H1 (cell line): Measurements from ENCODE around the gene ZCCHC17. TPM values are rescaled to one million over a fixed set of nuclear protein-coding genes. Genes with fewer than 3 reads are reported as not detected.

Source experiments
- CTCF ChIA-PET: fragments of 300-600 bp; sonication (Branson Sonifier 250); formaldehyde crosslinking; loops from one replicate; lab custom pipeline; 2021; ENCODE audit not compliant: partially characterized antibody; lab: Charles Lee
- POLR2A ChIA-PET: fragments of 300-600 bp; sonication (Branson Sonifier 250); formaldehyde crosslinking; loops from one replicate; lab custom pipeline; 2021; ENCODE audit warnings: inconsistent platforms; ENCODE audit not compliant: partially characterized antibody; lab: Charles Lee
- DNase-seq, 2 experiments: peaks; one replicate each; pipeline versions ENCODE4 v3.0.0 to v3.0.0-alpha.2; 2010 to 2022; ENCODE audit warnings: low spot score in 2 of 2, low read depth in 1 of 2, mixed read lengths in 1 of 2
- FAIRE-seq: peaks from 2 replicates; lab custom pipeline; 2011; peaks lifted over from hg19 to GRCh38; lab: Jason Lieb, UNC
- H2AFZ ChIP-seq: 2 replicates; pipeline ENCODE4 v1.8.1; 2012; ENCODE audit warnings: low read length, inconsistent platforms
- H2AK5ac ChIP-seq: 2 replicates; pipeline ENCODE4 v1.6.1; 2013; ENCODE audit warnings: low read depth, low read length
- H2BK120ac ChIP-seq: replicated peaks from 2 replicates; pipeline ENCODE3; 2013; ENCODE audit warnings: low read depth, low read length, inconsistent platforms
- H2BK12ac ChIP-seq: 2 replicates; pipeline ENCODE4 v1.6.1; 2013; ENCODE audit warnings: low read depth, low read length
- H2BK15ac ChIP-seq: 2 replicates; pipeline ENCODE4 v1.6.1; 2013; ENCODE audit warnings: low read length
- H2BK20ac ChIP-seq: 2 replicates; pipeline ENCODE4 v1.6.1; 2013; ENCODE audit warnings: low read length
- H2BK5ac ChIP-seq: 2 replicates; pipeline ENCODE4 v1.6.1; 2013; ENCODE audit warnings: low read depth, low read length
- H3K14ac ChIP-seq: 2 replicates; pipeline ENCODE4 v1.6.1; 2013; ENCODE audit warnings: inconsistent platforms; ENCODE audit not compliant: insufficient read length
- H3K18ac ChIP-seq: 2 replicates; pipeline ENCODE4 v1.6.1; 2013; ENCODE audit warnings: low read length; ENCODE audit errors: extremely low read depth
- H3K23ac ChIP-seq: 2 replicates; pipeline ENCODE4 v1.6.1; 2013; ENCODE audit warnings: inconsistent platforms; ENCODE audit not compliant: insufficient read length
- H3K23me2 ChIP-seq: 2 replicates; pipeline ENCODE4 v1.6.1; 2013; ENCODE audit warnings: low read depth, low read length
- H3K27ac ChIP-seq: 2 replicates; pipeline ENCODE4 v1.6.1; 2011; ENCODE audit warnings: low read depth, low read length, inconsistent platforms
- H3K27me3 ChIP-seq, 4 experiments: replicated peaks in 1 of 4; 1 replicate in 1 of 4; 2 replicates in 3 of 4; pipeline versions ENCODE4 v1.6.1 to v1.8.1; 2011 to 2013; ENCODE audit warnings: low read length in 3 of 4, mild to moderate bottlenecking in 3 of 4, inconsistent platforms in 2 of 4, mixed read lengths in 2 of 4, moderate library complexity in 1 of 4; ENCODE audit not compliant: control insufficient read depth in 3 of 4, insufficient read depth in 3 of 4; ENCODE audit errors: extremely low read depth in 1 of 4
- H3K36me3 ChIP-seq, 4 experiments: 2 replicates each; pipeline versions ENCODE4 v1.6.1 to v1.8.1; 2011 to 2013; ENCODE audit warnings: mild to moderate bottlenecking in 4 of 4, low read length in 3 of 4, moderate library complexity in 2 of 4, control low read depth in 1 of 4, inconsistent platforms in 1 of 4; ENCODE audit not compliant: insufficient read depth in 4 of 4, control insufficient read depth in 2 of 4
- H3K4ac ChIP-seq: replicated peaks from 2 replicates; pipeline ENCODE3; 2013; ENCODE audit warnings: low read length, low read depth, mixed read lengths, inconsistent platforms; ENCODE audit not compliant: insufficient read length
- H3K4me1 ChIP-seq, 4 experiments: replicated peaks in 1 of 4; 1 replicate in 1 of 4; 2 replicates in 3 of 4; pipeline versions ENCODE4 v1.6.1 to v1.8.1; 2011 to 2013; ENCODE audit warnings: low read length in 3 of 4, inconsistent platforms in 2 of 4, mixed read lengths in 1 of 4; ENCODE audit not compliant: insufficient read depth in 4 of 4, control insufficient read depth in 3 of 4
- H3K4me2 ChIP-seq, 2 experiments: 2 replicates each; pipeline versions ENCODE4 v1.6.1 to v1.8.1; 2011 to 2013; ENCODE audit warnings: low read depth in 2 of 2, low read length in 2 of 2, control low read depth in 1 of 2, inconsistent platforms in 1 of 2, mild to moderate bottlenecking in 1 of 2; ENCODE audit not compliant: insufficient read depth in 1 of 2
- H3K4me3 ChIP-seq, 4 experiments: fragments of 200-600, 300-600 bp in 1 of 4; sonication (generic), shearing (Covaris generic), sonication (Bioruptor Twin) in 1 of 4; 2 replicates each; pipeline versions ENCODE4 v1.5.1 to v1.8.1; 2011 to 2016; ENCODE audit warnings: low read length in 4 of 4, low read depth in 3 of 4, control low read depth in 2 of 4, inconsistent platforms in 2 of 4, mild to moderate bottlenecking in 2 of 4, mixed read lengths in 1 of 4, moderate library complexity in 1 of 4; ENCODE audit not compliant: insufficient read depth in 2 of 4; ENCODE audit errors: extremely low read depth in 1 of 4
- H3K56ac ChIP-seq: replicated peaks from 2 replicates; pipeline ENCODE3; 2013; ENCODE audit warnings: low read depth, mild to moderate bottlenecking, mixed read lengths, low read length, inconsistent platforms; ENCODE audit not compliant: insufficient read length
- H3K79me1 ChIP-seq: 2 replicates; pipeline ENCODE4 v1.6.1; 2013; ENCODE audit warnings: low read depth, low read length, control low read depth
- H3K79me2 ChIP-seq, 2 experiments: 2 replicates each; pipeline versions ENCODE4 v1.6.1 to v1.8.1; 2012 to 2013; ENCODE audit warnings: low read length in 2 of 2, mild to moderate bottlenecking in 2 of 2, inconsistent platforms in 1 of 2; ENCODE audit not compliant: insufficient read depth in 2 of 2, control insufficient read depth in 1 of 2
- H3K9ac ChIP-seq, 4 experiments: replicated peaks in 1 of 4; 1 replicate in 1 of 4; 2 replicates in 3 of 4; pipeline versions ENCODE4 v1.6.1 to v1.8.1; 2011 to 2013; ENCODE audit warnings: low read depth in 3 of 4, low read length in 3 of 4, control low read depth in 2 of 4, mild to moderate bottlenecking in 2 of 4, moderate library complexity in 2 of 4, inconsistent platforms in 1 of 4; ENCODE audit errors: extremely low read depth in 1 of 4
- H3K9me3 ChIP-seq, 2 experiments: 2 replicates each; pipeline versions ENCODE4 v1.6.1 to v1.8.1; 2012 to 2013; ENCODE audit warnings: mild to moderate bottlenecking in 2 of 2, moderate library complexity in 2 of 2, control low read depth in 1 of 2, inconsistent platforms in 1 of 2, low read depth in 1 of 2, low read length in 1 of 2, mixed read lengths in 1 of 2; ENCODE audit not compliant: insufficient read depth in 2 of 2
- H4K20me1 ChIP-seq, 2 experiments: replicated peaks in 1 of 2; 2 replicates each; pipeline versions ENCODE3 to v1.8.1; 2011 to 2013; ENCODE audit warnings: inconsistent platforms in 2 of 2, low read length in 2 of 2, mild to moderate bottlenecking in 1 of 2; ENCODE audit not compliant: insufficient read depth in 2 of 2, control insufficient read depth in 1 of 2
- H4K5ac ChIP-seq: 2 replicates; pipeline ENCODE4 v1.6.1; 2013; ENCODE audit warnings: low read length, low read depth, mixed read lengths, inconsistent platforms; ENCODE audit not compliant: insufficient read length
- H4K8ac ChIP-seq: 2 replicates; pipeline ENCODE4 v1.8.0; 2013; ENCODE audit warnings: mild to moderate bottlenecking, moderate library complexity, low read length, inconsistent platforms; ENCODE audit not compliant: insufficient read depth; ENCODE audit errors: extremely low read depth
- H4K91ac ChIP-seq: replicated peaks from 2 replicates; pipeline ENCODE3; 2013; ENCODE audit warnings: low read length, mixed read lengths, inconsistent platforms; ENCODE audit not compliant: insufficient read length
- ASH2L ChIP-seq: fragments of 200-600, 300-600 bp; sonication (generic); IDR thresholded peaks from one replicate; pipeline ENCODE4 v1.7.1; 2017; ENCODE audit warnings: low read length
- E2F6 ChIP-seq: IDR thresholded peaks from 2 replicates; pipeline ENCODE4 v1.6.1; 2012; ENCODE audit warnings: inconsistent platforms
- KDM4A ChIP-seq: IDR thresholded peaks from one replicate; pipeline ENCODE4 v1.7.1; 2012; ENCODE audit warnings: low read depth, mild to moderate bottlenecking, moderate library complexity, low read length, inconsistent platforms; ENCODE audit not compliant: severe bottlenecking
- NRF1 ChIP-seq: IDR thresholded peaks from 2 replicates; pipeline ENCODE4 v1.6.1; 2011; ENCODE audit warnings: mild to moderate bottlenecking, low read depth, low read length, improper control_type of control experiment
- POLR2A ChIP-seq, 2 experiments: IDR thresholded peaks; 1 replicate in 1 of 2; 2 replicates in 1 of 2; pipeline ENCODE4 v1.6.1; 2011; ENCODE audit warnings: low read depth in 2 of 2, low read length in 2 of 2, mild to moderate bottlenecking in 2 of 2; ENCODE audit errors: control extremely low read depth in 1 of 2
- RAD21 ChIP-seq, 2 experiments: IDR thresholded peaks in 1 of 2; conservative IDR thresholded peaks in 1 of 2; 2 replicates each; pipeline ENCODE4 v1.6.1; 2011; ENCODE audit warnings: low read depth in 2 of 2, low read length in 2 of 2, improper control_type of control experiment in 1 of 2, inconsistent platforms in 1 of 2, mild to moderate bottlenecking in 1 of 2, moderate library complexity in 1 of 2
- polyA plus RNA-seq, 7 experiments: library from polyadenylated mRNA; depleted of rRNA in 3 of 7; stranded (reverse) in 5 of 7; unstranded in 2 of 7; fragments of >200 nt in 5 of 7; fragments of 200-250 nt in 2 of 7; gene quantifications; 1 replicate in 5 of 7; 2 replicates in 1 of 7; 4 replicates in 1 of 7; pipeline versions ENCODE4 v1.2.1 to v1.2.3, GENCODE V29; 2011 to 2013; ENCODE audit warnings: missing spikeins in 2 of 7, mixed read lengths in 2 of 7
- total RNA-seq: library from RNA; stranded (reverse); fragmentation: NEBNext Ultra II Directional; extraction: Animal tissue kit (Norgen Biotek cat#: 25700); gene quantifications from 2 replicates; pipeline ENCODE4 v1.2.1, GENCODE V29; 2021
- TF ChIP-seq, protein P1 (sequence below), 3 experiments: IDR thresholded peaks; 1 replicate in 2 of 3; 2 replicates in 1 of 3; pipeline versions ENCODE4 v1.5.1 to v1.6.1; 2011; ENCODE audit warnings: low read length in 3 of 3, mild to moderate bottlenecking in 3 of 3, inconsistent platforms in 2 of 3, low read depth in 1 of 3, moderate library complexity in 1 of 3; ENCODE audit not compliant: insufficient read depth in 1 of 3; ENCODE audit errors: control extremely low read depth in 1 of 3
- TF ChIP-seq, protein P2 (sequence below): IDR thresholded peaks from 2 replicates; pipeline ENCODE4 v1.6.1; 2012; ENCODE audit warnings: low read length, inconsistent platforms

Gene ZCCHC17
- total and polyA plus RNA-seq, 2 of the 8 experiments (the other 6 are each of a cell fraction or from before 2014, with no cell fraction given), result 51.6 to 59.3 TPM

GRCh38 chr1:31335007-31335406 lies 38.2 kb downstream of the ZCCHC17 start:
- H4K20me1 ChIP-seq, result no peaks in the 10 kb centered on the region
- no peak overlapping the region for H2BK20ac ChIP-seq
- H3K14ac ChIP-seq, result no peak overlapping the region
- H2BK120ac ChIP-seq, result no peak overlapping the region
- no peak overlapping the region for H3K9ac ChIP-seq
- no peak overlapping the region for H3K23ac ChIP-seq
- H3K4ac ChIP-seq, result no peak overlapping the region
- H3K56ac ChIP-seq, result no peak overlapping the region
- H3K18ac ChIP-seq, result no peak overlapping the region
- no peaks in the 10 kb centered on the region for H3K79me1 ChIP-seq
- H3K4me1 ChIP-seq, result no peaks in the 10 kb centered on the region
- no peak overlapping the region for H2BK15ac ChIP-seq
- FAIRE-seq (peak; percentile 70), DNase-seq (no peak)
- no peak overlapping the region for H2AFZ ChIP-seq
- H3K23me2 ChIP-seq, result no peaks in the 10 kb centered on the region; the same call in 1 of the 2 replicates
- no peak overlapping the region for H4K8ac ChIP-seq
- H3K4me3 ChIP-seq, result no peak overlapping the region
- H3K27ac ChIP-seq, result no peak overlapping the region
- H4K5ac ChIP-seq, result no peak overlapping the region
- H3K36me3 ChIP-seq, result peaks cover 0 to 6% (median 3%) of the 10 kb centered on the region in 4 experiments; a peak in 5 of 8 replicates
- CTCF ChIA-PET, result interaction anchor here (0.8 to 1.8 kb wide), 6 partner anchors 9 to 151 kb away, joined by 3 to 24 read pairs (median 4); no protein-coding TSS in a partner anchor
- H2AK5ac ChIP-seq, result no peak overlapping the region
- no peak overlapping the region for H2BK12ac ChIP-seq
- H4K91ac ChIP-seq, result no peak overlapping the region
- no peak overlapping the region for H3K4me2 ChIP-seq
- H3K9me3 ChIP-seq, result no peaks in the 10 kb centered on the region
- no peaks in the 10 kb centered on the region for H3K79me2 ChIP-seq
- POLR2A ChIA-PET, result interaction anchor here (1.0 kb wide), 1 partner anchor 151 kb away, joined by 3 read pairs; no protein-coding TSS in a partner anchor
- TF ChIP-seq, protein P1, sequence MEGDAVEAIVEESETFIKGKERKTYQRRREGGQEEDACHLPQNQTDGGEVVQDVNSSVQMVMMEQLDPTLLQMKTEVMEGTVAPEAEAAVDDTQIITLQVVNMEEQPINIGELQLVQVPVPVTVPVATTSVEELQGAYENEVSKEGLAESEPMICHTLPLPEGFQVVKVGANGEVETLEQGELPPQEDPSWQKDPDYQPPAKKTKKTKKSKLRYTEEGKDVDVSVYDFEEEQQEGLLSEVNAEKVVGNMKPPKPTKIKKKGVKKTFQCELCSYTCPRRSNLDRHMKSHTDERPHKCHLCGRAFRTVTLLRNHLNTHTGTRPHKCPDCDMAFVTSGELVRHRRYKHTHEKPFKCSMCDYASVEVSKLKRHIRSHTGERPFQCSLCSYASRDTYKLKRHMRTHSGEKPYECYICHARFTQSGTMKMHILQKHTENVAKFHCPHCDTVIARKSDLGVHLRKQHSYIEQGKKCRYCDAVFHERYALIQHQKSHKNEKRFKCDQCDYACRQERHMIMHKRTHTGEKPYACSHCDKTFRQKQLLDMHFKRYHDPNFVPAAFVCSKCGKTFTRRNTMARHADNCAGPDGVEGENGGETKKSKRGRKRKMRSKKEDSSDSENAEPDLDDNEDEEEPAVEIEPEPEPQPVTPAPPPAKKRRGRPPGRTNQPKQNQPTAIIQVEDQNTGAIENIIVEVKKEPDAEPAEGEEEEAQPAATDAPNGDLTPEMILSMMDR (IDR thresholded peaks at IDR 0.05; ENCODE audit: control extremely low read depth in 1 of 3, insufficient read depth in 1 of 3, low read depth in 1 of 3, low read length in 3 of 3), result peak in 2 of 3 experiments; percentile 44 to 51; a peak in 3 of 4 replicates
- TF ChIP-seq ASH2L, result no peak
- no peak for TF ChIP-seq E2F6
- TF ChIP-seq, protein P2, sequence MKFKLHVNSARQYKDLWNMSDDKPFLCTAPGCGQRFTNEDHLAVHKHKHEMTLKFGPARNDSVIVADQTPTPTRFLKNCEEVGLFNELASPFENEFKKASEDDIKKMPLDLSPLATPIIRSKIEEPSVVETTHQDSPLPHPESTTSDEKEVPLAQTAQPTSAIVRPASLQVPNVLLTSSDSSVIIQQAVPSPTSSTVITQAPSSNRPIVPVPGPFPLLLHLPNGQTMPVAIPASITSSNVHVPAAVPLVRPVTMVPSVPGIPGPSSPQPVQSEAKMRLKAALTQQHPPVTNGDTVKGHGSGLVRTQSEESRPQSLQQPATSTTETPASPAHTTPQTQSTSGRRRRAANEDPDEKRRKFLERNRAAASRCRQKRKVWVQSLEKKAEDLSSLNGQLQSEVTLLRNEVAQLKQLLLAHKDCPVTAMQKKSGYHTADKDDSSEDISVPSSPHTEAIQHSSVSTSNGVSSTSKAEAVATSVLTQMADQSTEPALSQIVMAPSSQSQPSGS, result no peak
- TF ChIP-seq RAD21 (IDR thresholded peaks at IDR 0.05 in 1 of 2, conservative IDR thresholded peaks at IDR 0.05 in 1 of 2; ENCODE audit: low read depth in 2 of 2, low read length in 2 of 2), result peak; percentile 62 to 69
- TF ChIP-seq NRF1, result no peak
- TF ChIP-seq POLR2A (IDR thresholded peaks at IDR 0.05; ENCODE audit: control extremely low read depth in 1 of 2, low read depth in 2 of 2, low read length in 2 of 2), result no peak
- TF ChIP-seq KDM4A, result no peak
- H3K27me3 ChIP-seq, result no peaks in the 10 kb centered on the region
- H2BK5ac ChIP-seq, result no peak overlapping the region
